ENCODE data around the gene NOL9. TPM values are rescaled to one million over a fixed set of nuclear protein-coding genes. Genes with fewer than 3 reads are reported as not detected.

The NOL9 gene
- total and polyA plus RNA-seq, 2 of the 13 experiments (the other 11 are each of a cell fraction or from before 2014, with no cell fraction given), result 18.0 to 24.7 TPM

DNA sequence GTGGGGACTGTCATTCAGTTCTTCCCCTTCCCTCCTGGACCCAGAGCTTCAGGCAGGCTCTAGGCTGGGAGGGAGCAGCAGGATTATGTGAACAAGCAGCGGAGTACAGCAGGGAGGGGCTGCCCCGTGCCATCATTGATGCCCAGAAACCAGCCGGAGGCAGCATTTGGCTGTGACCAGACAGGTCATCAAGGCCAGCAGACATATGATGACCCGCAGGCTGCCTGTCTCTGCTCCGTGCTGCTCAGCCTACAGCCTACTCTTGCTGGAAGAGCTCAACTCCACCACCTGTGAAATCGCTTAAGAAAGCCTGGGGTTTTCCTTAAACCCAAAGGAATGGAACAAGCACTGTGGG is 43.4 kb upstream of the NOL9 start:
- POLR2A ChIA-PET, result interaction anchor here (1.0 to 7.1 kb wide), 3 partner anchors 8 to 20 kb away, joined by 3 to 60 read pairs (median 3); partner anchors contain the start of gene PHF13
- H3K4me1 ChIP-seq (ENCODE audit: insufficient read depth, low read length), result peaks cover 31% of the 10 kb centered on the region
- TF ChIP-seq, protein P1, sequence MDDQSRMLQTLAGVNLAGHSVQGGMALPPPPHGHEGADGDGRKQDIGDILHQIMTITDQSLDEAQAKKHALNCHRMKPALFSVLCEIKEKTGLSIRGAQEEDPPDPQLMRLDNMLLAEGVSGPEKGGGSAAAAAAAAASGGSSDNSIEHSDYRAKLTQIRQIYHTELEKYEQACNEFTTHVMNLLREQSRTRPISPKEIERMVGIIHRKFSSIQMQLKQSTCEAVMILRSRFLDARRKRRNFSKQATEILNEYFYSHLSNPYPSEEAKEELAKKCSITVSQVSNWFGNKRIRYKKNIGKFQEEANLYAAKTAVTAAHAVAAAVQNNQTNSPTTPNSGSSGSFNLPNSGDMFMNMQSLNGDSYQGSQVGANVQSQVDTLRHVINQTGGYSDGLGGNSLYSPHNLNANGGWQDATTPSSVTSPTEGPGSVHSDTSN (CRISPR knock-in tag; IDR thresholded peaks at IDR 0.05; ENCODE audit: borderline replicate concordance), result no peak
- TF ChIP-seq AGO2 (optimal IDR thresholded peaks at IDR 0.05; ENCODE audit: low read depth, low read length) (no peak), ATM (IDR thresholded peaks at IDR 0.05; ENCODE audit: borderline replicate concordance) (no peak)
- DNase-seq (ENCODE audit: low spot score) (no peak), FAIRE-seq (no peak), ATAC-seq (no peak)
- H3K4me3 ChIP-seq (replicated peaks in 1 of 3; ENCODE audit: insufficient read depth in 1 of 3, low read depth in 2 of 3, low read length in 3 of 3), result no peak overlapping the region
- BruUV-seq (replicated peaks), result no TSS peak
- in situ Hi-C loops (cut with HindIII; ENCODE audit: extremely low pct_ligation_motif_present, low pct_unique_long_range_greater_than_20kb), result no loop called here
- no peak overlapping the region for H2AFZ ChIP-seq (ENCODE audit: low read length)
- peaks cover 63% of the 10 kb centered on the region for H3K79me2 ChIP-seq (ENCODE audit: insufficient read depth, low read length)
- no peak overlapping the region for H3K27ac ChIP-seq (ENCODE audit: extremely low read length, insufficient read depth, low read length)
- WGBS (ENCODE audit: low lambda C conversion rate), result 100% methylated on average over 5 of the region's 6 CpGs
- no peak overlapping the region for H3K9ac ChIP-seq (ENCODE audit: insufficient read depth, low read depth, low read length)
- no peak overlapping the region for H3K4me2 ChIP-seq (ENCODE audit: low read depth, low read length)
- intact Hi-C loops (cut with micrococcal nuclease; ENCODE audit: unreplicated experiment), result no loop called here
- no peaks in the 10 kb centered on the region for H3K9me3 ChIP-seq (ENCODE audit: low read length)
- H3K27me3 ChIP-seq (ENCODE audit: control insufficient read depth in 1 of 2, insufficient read depth in 2 of 2, low read length in 2 of 2), result no peaks in the 10 kb centered on the region; a peak in 1 of 5 replicates
- H4K20me1 ChIP-seq (ENCODE audit: insufficient read depth, low read length), result peaks cover 61% of the 10 kb centered on the region
- peaks cover 32 to 66% of the 10 kb centered on the region in 2 experiments for H3K36me3 ChIP-seq (replicated peaks in 1 of 2; ENCODE audit: control insufficient read depth in 1 of 2, insufficient read depth in 2 of 2, low read length in 2 of 2)
- CTCF ChIA-PET (ENCODE audit: low intra/inter-chr PET ratio, low total read pairs), result no interaction called here

DNA sequence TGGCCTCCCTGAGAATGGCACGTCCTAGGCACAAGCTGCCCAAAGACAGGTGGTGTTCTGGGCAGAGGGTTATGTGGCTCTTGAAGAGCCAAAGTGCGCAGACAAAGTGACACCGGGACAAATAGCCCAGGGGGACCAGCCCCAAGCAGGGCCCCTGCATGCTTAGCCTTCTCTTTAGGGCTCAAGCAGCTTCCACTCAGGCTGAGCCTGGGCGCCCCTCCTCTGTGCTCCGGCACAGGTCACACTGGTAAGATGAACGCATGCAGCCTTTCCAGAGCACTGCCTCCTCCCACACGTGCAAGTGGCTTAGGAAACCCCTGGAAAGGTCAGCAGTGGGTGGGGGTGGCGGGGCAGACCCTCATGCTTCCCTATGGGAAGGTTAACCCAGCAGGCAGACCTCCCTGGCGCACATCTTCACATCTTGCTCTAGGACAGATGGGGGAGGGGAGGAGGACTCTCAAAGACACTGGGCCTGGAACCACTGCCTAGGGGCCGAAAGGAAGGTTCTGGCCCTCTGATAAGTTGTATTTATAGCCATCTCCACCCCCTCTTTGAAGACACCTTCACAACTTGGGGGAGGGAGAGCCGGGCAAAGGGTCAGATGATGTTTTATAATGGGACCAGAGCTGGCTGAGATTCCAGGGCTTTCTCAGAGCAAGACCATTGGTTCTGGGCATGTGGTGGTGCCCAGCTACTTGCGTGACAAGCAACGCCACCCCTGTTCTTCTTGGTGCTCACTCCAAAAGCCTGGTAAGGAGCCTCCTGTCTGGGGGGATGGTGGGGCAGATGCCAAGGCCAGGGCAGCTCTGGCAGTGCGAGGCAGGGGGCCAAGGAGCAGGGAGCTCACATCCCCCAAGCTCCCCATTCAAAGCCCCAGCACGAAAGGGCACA is 42.8 kb upstream of the NOL9 start:
- Histone ChIP-seq H3K9ac (ENCODE audit: insufficient read depth, low read depth, low read length) (no peak overlapping the region), H2AFZ (ENCODE audit: low read length) (no peak overlapping the region), H3K79me2 (ENCODE audit: insufficient read depth, low read length) (peaks cover 59% of the 10 kb centered on the region), H4K20me1 (ENCODE audit: insufficient read depth, low read length) (peaks cover 64% of the 10 kb centered on the region), H3K36me3 (replicated peaks in 1 of 2; ENCODE audit: control insufficient read depth in 1 of 2, insufficient read depth in 2 of 2, low read length in 2 of 2) (peaks cover 36 to 72% of the 10 kb centered on the region in 2 experiments), H3K27ac (ENCODE audit: extremely low read length, insufficient read depth, low read length) (no peak overlapping the region), H3K4me3 (replicated peaks in 1 of 3; ENCODE audit: insufficient read depth in 1 of 3, low read depth in 2 of 3, low read length in 3 of 3) (no peak overlapping the region), H3K4me2 (ENCODE audit: low read depth, low read length) (no peak overlapping the region), H3K9me3 (ENCODE audit: low read length) (no peaks in the 10 kb centered on the region), H3K4me1 (ENCODE audit: insufficient read depth, low read length) (peaks cover 31% of the 10 kb centered on the region), H3K27me3 (ENCODE audit: control insufficient read depth in 1 of 2, insufficient read depth in 2 of 2, low read length in 2 of 2) (no peaks in the 10 kb centered on the region; a peak in 1 of 5 replicates)
- BruUV-seq (replicated peaks), result no TSS peak
- FAIRE-seq (no peak), DNase-seq (ENCODE audit: low spot score) (no peak), ATAC-seq (no peak)
- TF ChIP-seq ZNF468 (CRISPR knock-in tag; IDR thresholded peaks at IDR 0.05) (no peak), PHF5A (CRISPR knock-in tag; IDR thresholded peaks at IDR 0.05; ENCODE audit: low read depth, unreplicated experiment) (no peak), AGO2 (optimal IDR thresholded peaks at IDR 0.05; ENCODE audit: low read depth, low read length) (peak; percentile 55)
- ChIA-PET POLR2A (interaction anchor here (1.2 kb wide), 1 partner anchor 19 kb away, joined by 3 read pairs; no protein-coding TSS in a partner anchor), CTCF (ENCODE audit: low intra/inter-chr PET ratio, low total read pairs) (no interaction called here)
- intact Hi-C loops (cut with micrococcal nuclease; ENCODE audit: unreplicated experiment) (no loop called here), in situ Hi-C loops (cut with HindIII; ENCODE audit: extremely low pct_ligation_motif_present, low pct_unique_long_range_greater_than_20kb) (no loop called here)
- WGBS (ENCODE audit: low lambda C conversion rate), result 92% methylated on average over 11 of the region's 15 CpGs
